Nephron progenitor cell (in vitro differentiated cells): ENCODE data around the gene CYP26A1.
A peak's percentile ranks its signal among the peaks of the same experiment; 100 is the strongest.

Experiments
- DNase-seq: peaks from one replicate; pipeline ENCODE4 v3.0.0; 2021
- H3K27ac Mint-ChIP-seq: 2 replicates; pipeline ENCODE4 v1.8.0; 2021; ENCODE audit warnings: mild to moderate bottlenecking, moderate library complexity, mixed read lengths
- H3K27me3 Mint-ChIP-seq: 2 replicates; pipeline ENCODE4 v1.8.0; 2021; ENCODE audit warnings: mild to moderate bottlenecking, low read depth, mixed read lengths; ENCODE audit not compliant: poor library complexity
- H3K36me3 Mint-ChIP-seq: 2 replicates; pipeline ENCODE4 v1.8.0; 2021; ENCODE audit warnings: low read depth, mixed read lengths
- H3K4me1 Mint-ChIP-seq: 2 replicates; pipeline ENCODE4 v1.8.0; 2021; ENCODE audit warnings: mixed read lengths
- H3K4me3 Mint-ChIP-seq: 2 replicates; pipeline ENCODE4 v1.8.0; 2021; ENCODE audit warnings: mild to moderate bottlenecking, moderate library complexity, mixed read lengths
- H3K9me3 Mint-ChIP-seq: 2 replicates; pipeline ENCODE4 v1.8.0; 2021; ENCODE audit warnings: mild to moderate bottlenecking, moderate library complexity, mixed read lengths
- CTCF ChIP-seq: fragments of 200-600 bp; sonication (generic); IDR thresholded peaks from 2 replicates; pipeline ENCODE4 v1.5.0; 2021; ENCODE audit warnings: antibody characterized with exemption

The CYP26A1 gene

GRCh38 chr10:93058139-93058538, 15.6 kb upstream of the CYP26A1 start:
- no peaks in the 10 kb centered on the region for H3K4me1 Mint-ChIP-seq
- DNase-seq, result no peak

GRCh38 chr10:93059975-93060886, 13.5 kb upstream of the CYP26A1 start, which contains the start of gene CYP26C1:
Gene CYP26C1, plus strand, starts transcription at chr10:93060798. Its CDS starts 466 bp downstream, at chr10:93061264.
- H3K27ac Mint-ChIP-seq, result no peak within 1 kb of the TSS
- no peak for DNase-seq

More at GRCh38 chr10:93058139-93058538, 15.6 kb upstream of the CYP26A1 start:
- Mint-ChIP-seq H3K36me3 (peaks cover 23% of the 10 kb centered on the region), H3K4me3 (no peak overlapping the region), H3K27me3 (peaks cover 80% of the 10 kb centered on the region), H3K27ac (no peak overlapping the region), H3K9me3 (peaks cover 21% of the 10 kb centered on the region)
- TF ChIP-seq CTCF, result no peak

GRCh38 chr10:93060887-93061593, 12.7 kb upstream of the CYP26A1 start:
- Mint-ChIP-seq H3K27ac (no peak overlapping the region), H3K9me3 (peaks cover 26% of the 10 kb centered on the region), H3K4me1 (peaks cover 5% of the 10 kb centered on the region), H3K36me3 (peaks cover 23% of the 10 kb centered on the region), H3K27me3 (peaks cover 96% of the 10 kb centered on the region), H3K4me3 (peak overlapping the region; percentile 52)
- TF ChIP-seq CTCF, result no peak
- no peak for DNase-seq

More at GRCh38 chr10:93059975-93060886, 13.5 kb upstream of the CYP26A1 start, which contains the start of gene CYP26C1:
- Mint-ChIP-seq H3K36me3 (peaks cover 23% of the 10 kb centered on the region), H3K4me3 (peak within 1 kb of the TSS; percentile 55), H3K4me1 (peaks cover 5% of the 10 kb centered on the region), H3K9me3 (peaks cover 26% of the 10 kb centered on the region), H3K27me3 (peaks cover 89% of the 10 kb centered on the region)
- TF ChIP-seq CTCF, result no peak

GRCh38 chr10:93061594-93062513, 11.8 kb upstream of the CYP26A1 start:
- TF ChIP-seq CTCF, result no peak
- peaks cover 96% of the 10 kb centered on the region for H3K27me3 Mint-ChIP-seq
- peak overlapping the region; percentile 78 for H3K4me3 Mint-ChIP-seq
- H3K9me3 Mint-ChIP-seq, result peaks cover 26% of the 10 kb centered on the region
- DNase-seq, result no peak
- H3K27ac Mint-ChIP-seq, result no peak overlapping the region
- peaks cover 23% of the 10 kb centered on the region for H3K36me3 Mint-ChIP-seq
- peaks cover 5% of the 10 kb centered on the region for H3K4me1 Mint-ChIP-seq

- Mint-ChIP-seq H3K4me1 (peaks cover 10% of the 10 kb centered on the region), H3K9me3 (peaks cover 26% of the 10 kb centered on the region), H3K4me3 (peak overlapping the region; percentile 78), H3K27ac (no peak overlapping the region), H3K36me3 (peaks cover 23% of the 10 kb centered on the region), H3K27me3 (peaks cover 98% of the 10 kb centered on the region)
- TF ChIP-seq CTCF, result peak; percentile 61
- peak; percentile 69 for DNase-seq
Measured at GRCh38 chr10:93062514-93063143, 11.1 kb upstream of the CYP26A1 start.
